Subcutaneous abdominal adipose tissue (tissue), 5 donors: ENCODE data around the gene ENTPD6.
"Not testable (repeated sequence)": the region's sequence is repeated elsewhere in the genome, so short reads cannot be mapped to it uniquely, and the experiment has no call there.

Experiments
- H3K27ac ChIP-seq: one replicate; pipeline ENCODE4 v1.7.0; 2013; ENCODE audit warnings: low read depth, mild to moderate bottlenecking, inconsistent platforms, low read length, moderate library complexity
- H3K27me3 ChIP-seq, 5 donors: one replicate each; pipeline ENCODE4 v1.7.0; 2013; ENCODE audit warnings: low read length in 5 of 5, inconsistent platforms in 1 of 5; ENCODE audit not compliant: control insufficient read depth in 5 of 5, insufficient read depth in 4 of 5
- H3K36me3 ChIP-seq, 5 donors: one replicate each; pipeline ENCODE4 v1.7.0; 2013; ENCODE audit warnings: low read length in 5 of 5; ENCODE audit not compliant: control insufficient read depth in 5 of 5, insufficient read depth in 5 of 5
- H3K4me1 ChIP-seq, 5 donors: one replicate each; pipeline ENCODE4 v1.7.0; 2013; ENCODE audit warnings: low read length in 5 of 5, mild to moderate bottlenecking in 3 of 5, moderate library complexity in 1 of 5; ENCODE audit not compliant: control insufficient read depth in 5 of 5, insufficient read depth in 5 of 5
- H3K4me3 ChIP-seq, 5 donors: one replicate each; pipeline ENCODE4 v1.7.0; 2013; ENCODE audit warnings: low read length in 5 of 5, low read depth in 1 of 5
- H3K9ac ChIP-seq, 5 donors: one replicate each; pipeline ENCODE4 v1.7.0; 2013; ENCODE audit warnings: low read length in 5 of 5, mild to moderate bottlenecking in 4 of 5, moderate library complexity in 3 of 5
- H3K9me3 ChIP-seq, 5 donors: one replicate each; pipeline ENCODE4 v1.7.0; 2013; ENCODE audit warnings: low read length in 5 of 5; ENCODE audit not compliant: control insufficient read depth in 5 of 5
- donor health status: healthy.
- donor health status: healthy.
- donor health status: healthy.
- donor health status: healthy.
- donor health status: healthy.

The ENTPD6 gene

GRCh38 chr20:25256226-25256859 is 60.8 kb downstream of the ENTPD6 start:
- peak overlapping the region; percentile 76 for H3K27ac ChIP-seq
- H3K27me3 ChIP-seq, result no peaks in the 10 kb centered on the region
- H3K4me3 ChIP-seq, result peak overlapping the region in 2 of 5 donors; percentile 8 to 23

GRCh38 chr20:25257130-25257529 is 61.6 kb downstream of the ENTPD6 start:
- H3K9me3 ChIP-seq, result no peaks in the 10 kb centered on the region
- peaks cover 2 to 30% (median 19%) of the 10 kb centered on the region in 5 donors for H3K36me3 ChIP-seq
- peaks cover 7 to 53% (median 45%) of the 10 kb centered on the region in 5 donors for H3K4me1 ChIP-seq
- peak overlapping the region in 1 of 5 donors; percentile 8 for H3K4me3 ChIP-seq
- H3K9ac ChIP-seq, result no peak overlapping the region
- H3K27me3 ChIP-seq, result no peaks in the 10 kb centered on the region
- peak overlapping the region; percentile 76 for H3K27ac ChIP-seq

More at GRCh38 chr20:25256226-25256859, 60.8 kb downstream of the ENTPD6 start:
- no peaks in the 10 kb centered on the region for H3K9me3 ChIP-seq
- H3K9ac ChIP-seq, result peak overlapping the region in 2 of 5 donors; percentile 28 to 33
- peaks cover 7 to 61% (median 52%) of the 10 kb centered on the region in 5 donors for H3K4me1 ChIP-seq
- peaks cover 0 to 30% (median 19%) of the 10 kb centered on the region in 5 donors for H3K36me3 ChIP-seq

GRCh38 chr20:25257756-25258475 is 62.4 kb downstream of the ENTPD6 start:
- H3K27ac ChIP-seq, result no peak overlapping the region
- H3K27me3 ChIP-seq, result no peaks in the 10 kb centered on the region
- peaks cover 2 to 28% (median 19%) of the 10 kb centered on the region in 5 donors for H3K36me3 ChIP-seq
- no peak overlapping the region for H3K9ac ChIP-seq
- no peak overlapping the region for H3K4me3 ChIP-seq
- H3K4me1 ChIP-seq, result peaks cover 4 to 45% (median 37%) of the 10 kb centered on the region in 5 donors
- H3K9me3 ChIP-seq, result no peaks in the 10 kb centered on the region

GRCh38 chr20:25258476-25258805 is 62.9 kb downstream of the ENTPD6 start:
- Histone ChIP-seq H3K27ac (no peak overlapping the region), H3K9ac (no peak overlapping the region), H3K4me3 (no peak overlapping the region), H3K27me3 (no peaks in the 10 kb centered on the region), H3K9me3 (no peaks in the 10 kb centered on the region), H3K4me1 (peaks cover 4 to 40% (median 32%) of the 10 kb centered on the region in 5 donors), H3K36me3 (peaks cover 2 to 25% (median 19%) of the 10 kb centered on the region in 5 donors)

GRCh38 chr20:25258828-25259227 is 63.3 kb downstream of the ENTPD6 start:
- Histone ChIP-seq H3K4me1 (peaks cover 4 to 40% (median 32%) of the 10 kb centered on the region in 5 donors), H3K36me3 (peaks cover 2 to 25% (median 19%) of the 10 kb centered on the region in 5 donors), H3K4me3 (no peak overlapping the region), H3K27me3 (no peaks in the 10 kb centered on the region), H3K27ac (no peak overlapping the region), H3K9ac (no peak overlapping the region), H3K9me3 (no peaks in the 10 kb centered on the region)

- peaks cover 4 to 37% (median 31%) of the 10 kb centered on the region in 5 donors for H3K4me1 ChIP-seq
- no peak overlapping the region for H3K9ac ChIP-seq
- no peak overlapping the region for H3K27ac ChIP-seq
- no peak overlapping the region for H3K4me3 ChIP-seq
- no peaks in the 10 kb centered on the region for H3K9me3 ChIP-seq
- peaks cover 2 to 25% (median 19%) of the 10 kb centered on the region in 5 donors for H3K36me3 ChIP-seq
- H3K27me3 ChIP-seq, result no peaks in the 10 kb centered on the region
These were observed 63.8 kb downstream of the ENTPD6 start for GRCh38 chr20:25259358-25259757.

- Histone ChIP-seq H3K4me3 (no peak overlapping the region), H3K9me3 (no peaks in the 10 kb centered on the region), H3K27ac (no peak overlapping the region), H3K27me3 (no peaks in the 10 kb centered on the region), H3K4me1 (peaks cover 4 to 33% (median 26%) of the 10 kb centered on the region in 5 donors), H3K36me3 (peaks cover 2 to 25% (median 19%) of the 10 kb centered on the region in 5 donors), H3K9ac (no peak overlapping the region)
These were observed 64.3 kb downstream of the ENTPD6 start for GRCh38 chr20:25259788-25260254.

- H3K9me3 ChIP-seq, H3K27me3 ChIP-seq, H3K27ac ChIP-seq, H3K9ac ChIP-seq, H3K4me3 ChIP-seq: not testable (repeated sequence)
- Histone ChIP-seq H3K4me1 (peaks cover 4 to 22% (median 15%) of the 10 kb centered on the region in 5 donors), H3K36me3 (peaks cover 2 to 23% (median 16%) of the 10 kb centered on the region in 5 donors)
These were observed 65.4 kb downstream of the ENTPD6 start for GRCh38 chr20:25260770-25261437.

- no peaks in the 10 kb centered on the region for H3K27me3 ChIP-seq
- H3K36me3 ChIP-seq, result peaks cover 0 to 46% (median 42%) of the 10 kb centered on the region in 5 donors
- H3K4me3 ChIP-seq, result no peak overlapping the region
- H3K9ac ChIP-seq, result no peak overlapping the region
- no peaks in the 10 kb centered on the region for H3K9me3 ChIP-seq
- H3K4me1 ChIP-seq, result peaks cover 0 to 27% (median 19%) of the 10 kb centered on the region in 5 donors
- no peak overlapping the region for H3K27ac ChIP-seq
These were observed 73.7 kb downstream of the ENTPD6 start for GRCh38 chr20:25269057-25269832.
